HEK293 (cell line): Measurements from ENCODE around the gene IMP3.
A peak's percentile ranks its signal among the peaks of the same experiment; 100 is the strongest.

ENCODE experiments used
- AEBP2 ChIP-seq: fragments of 450-650 bp; formaldehyde crosslinking; IDR thresholded peaks from 2 replicates; pipeline ENCODE4 v1.5.1; 2016; ENCODE audit warnings: missing biosample characterization, missing genetic modification characterization, borderline replicate concordance
- SCRT2 ChIP-seq: fragments of 450-650 bp; formaldehyde crosslinking; IDR thresholded peaks from 2 replicates; pipeline ENCODE4 v1.5.1; 2016; ENCODE audit warnings: missing biosample characterization, missing genetic modification characterization
- SETDB1 ChIP-seq: IDR thresholded peaks from one replicate; pipeline ENCODE4 v1.6.1; 2017; ENCODE audit warnings: mild to moderate bottlenecking, low read length, moderate library complexity, mixed read lengths; ENCODE audit not compliant: insufficient read length
- TSHZ1 ChIP-seq: fragments of 450-650 bp; formaldehyde crosslinking; IDR thresholded peaks from 2 replicates; pipeline ENCODE4 v1.5.1; 2016; ENCODE audit warnings: missing biosample characterization, missing genetic modification characterization, borderline replicate concordance
- YY2 ChIP-seq: fragments of 450-650 bp; formaldehyde crosslinking; IDR thresholded peaks from 2 replicates; pipeline ENCODE4 v1.5.1; 2016; ENCODE audit warnings: missing biosample characterization, missing genetic modification characterization
- ZBTB11 ChIP-seq: fragments of 450-650 bp; formaldehyde crosslinking; conservative IDR thresholded peaks from 2 replicates; pipeline ENCODE4 v1.5.1; 2016; ENCODE audit warnings: low read depth, missing biosample characterization, missing genetic modification characterization
- ZBTB7A ChIP-seq: fragments of 450-650 bp; formaldehyde crosslinking; IDR thresholded peaks from 2 replicates; pipeline ENCODE4 v1.5.1; 2016; ENCODE audit warnings: low read depth, missing biosample characterization, missing genetic modification characterization
- ZBTB8A ChIP-seq: fragments of 450-650 bp; formaldehyde crosslinking; IDR thresholded peaks from 2 replicates; pipeline ENCODE4 v1.5.1; 2016; ENCODE audit warnings: missing biosample characterization, missing genetic modification characterization
- ZEB2 ChIP-seq: fragments of 450-650 bp; formaldehyde crosslinking; IDR thresholded peaks from 2 replicates; pipeline ENCODE4 v1.5.1; 2016; ENCODE audit warnings: missing biosample characterization, missing genetic modification characterization
- ZNF202 ChIP-seq: fragments of 450-650 bp; formaldehyde crosslinking; IDR thresholded peaks from 2 replicates; pipeline ENCODE4 v1.5.1; 2016; ENCODE audit warnings: missing biosample characterization, missing genetic modification characterization, borderline replicate concordance
- ZNF221 ChIP-seq: fragments of 450-650 bp; formaldehyde crosslinking; IDR thresholded peaks from 2 replicates; pipeline ENCODE4 v1.5.1; 2017; ENCODE audit warnings: missing biosample characterization, missing genetic modification characterization, borderline replicate concordance
- ZNF223 ChIP-seq: fragments of 450-650 bp; formaldehyde crosslinking; IDR thresholded peaks from 2 replicates; pipeline ENCODE4 v1.5.1; 2016; ENCODE audit warnings: missing biosample characterization, missing genetic modification characterization
- ZNF248 ChIP-seq: fragments of 450-650 bp; formaldehyde crosslinking; IDR thresholded peaks from 2 replicates; pipeline ENCODE4 v1.5.1; 2017; ENCODE audit warnings: missing biosample characterization, missing genetic modification characterization
- ZNF26 ChIP-seq: fragments of 450-650 bp; formaldehyde crosslinking; IDR thresholded peaks from 2 replicates; pipeline ENCODE4 v1.5.1; 2016; ENCODE audit warnings: missing biosample characterization, missing genetic modification characterization
- ZNF398 ChIP-seq: fragments of 450-650 bp; formaldehyde crosslinking; IDR thresholded peaks from 2 replicates; pipeline ENCODE4 v1.5.1; 2017; ENCODE audit warnings: missing biosample characterization, missing genetic modification characterization
- ZNF433 ChIP-seq: fragments of 450-650 bp; formaldehyde crosslinking; IDR thresholded peaks from 2 replicates; pipeline ENCODE4 v1.5.1; 2016; ENCODE audit warnings: missing biosample characterization, missing genetic modification characterization, low read depth
- ZNF488 ChIP-seq: fragments of 450-650 bp; formaldehyde crosslinking; IDR thresholded peaks from 2 replicates; pipeline ENCODE4 v1.5.1; 2016; ENCODE audit warnings: missing biosample characterization, missing genetic modification characterization
- ZNF623 ChIP-seq: fragments of 450-650 bp; formaldehyde crosslinking; IDR thresholded peaks from 2 replicates; pipeline ENCODE4 v1.5.1; 2016; ENCODE audit warnings: missing biosample characterization, missing genetic modification characterization
- ZNF624 ChIP-seq: fragments of 450-650 bp; formaldehyde crosslinking; IDR thresholded peaks from 2 replicates; pipeline ENCODE4 v1.5.1; 2017; ENCODE audit warnings: missing biosample characterization, missing genetic modification characterization
- ZNF629 ChIP-seq: fragments of 450-650 bp; formaldehyde crosslinking; IDR thresholded peaks from 2 replicates; pipeline ENCODE4 v1.5.1; 2017; ENCODE audit warnings: missing biosample characterization, missing genetic modification characterization
- ZNF639 ChIP-seq: fragments of 450-650 bp; formaldehyde crosslinking; IDR thresholded peaks from 2 replicates; pipeline ENCODE4 v1.5.1; 2016; ENCODE audit warnings: missing biosample characterization, missing genetic modification characterization
- ZNF664 ChIP-seq: fragments of 450-650 bp; formaldehyde crosslinking; IDR thresholded peaks from 2 replicates; pipeline ENCODE4 v1.5.1; 2016; ENCODE audit warnings: missing biosample characterization, missing genetic modification characterization
- ZNF777 ChIP-seq: fragments of 450-650 bp; formaldehyde crosslinking; IDR thresholded peaks from 2 replicates; pipeline ENCODE4 v1.5.1; 2017; ENCODE audit warnings: missing biosample characterization, missing genetic modification characterization, borderline replicate concordance
- ZNF843 ChIP-seq: fragments of 450-650 bp; formaldehyde crosslinking; IDR thresholded peaks from 2 replicates; pipeline ENCODE4 v1.5.1; 2016; ENCODE audit warnings: missing biosample characterization, missing genetic modification characterization

The IMP3 gene

GRCh38 chr15:75666823-75667501 is 26.9 kb upstream of the IMP3 start (continued):
- TF ChIP-seq ZEB2 (tag by site-specific recombination) = no peak
- no peak for TF ChIP-seq SCRT2 (tag by site-specific recombination)
- TF ChIP-seq ZNF488 = no peak
- TF ChIP-seq ZNF624 (tag by site-specific recombination) = no peak
- no peak for TF ChIP-seq YY2 (tag by site-specific recombination)
- no peak for TF ChIP-seq ZNF223
- no peak for TF ChIP-seq ZNF623
- no peak for TF ChIP-seq ZBTB11 (tag by site-specific recombination)
- TF ChIP-seq TSHZ1 = no peak
- TF ChIP-seq AEBP2 = no peak
- no peak for TF ChIP-seq ZBTB7A (tag by site-specific recombination)
- TF ChIP-seq ZNF202 (tag by site-specific recombination) = no peak
- no peak for TF ChIP-seq ZNF221 (tag by site-specific recombination)
- TF ChIP-seq ZNF664 = no peak
- no peak for TF ChIP-seq ZNF433 (tag by site-specific recombination)
- no peak for TF ChIP-seq ZBTB8A (tag by site-specific recombination)
- no peak for TF ChIP-seq ZNF248 (tag by site-specific recombination)
- TF ChIP-seq ZNF639 (tag by site-specific recombination) = no peak
- no peak for TF ChIP-seq ZNF843 (tag by site-specific recombination)
- TF ChIP-seq SETDB1 = no peak
- TF ChIP-seq ZNF629 (tag by site-specific recombination) = peak; percentile 82
- TF ChIP-seq ZNF26 (tag by site-specific recombination) = no peak
- no peak; the same call in 1 of the 2 replicates for TF ChIP-seq ZNF398 (tag by site-specific recombination)
- no peak for TF ChIP-seq ZNF777 (tag by site-specific recombination)
